Limb (tissue), 2 donors: Measurements from ENCODE around the gene ARHGEF37.

Source experiments
- DNase-seq, 2 donors: peaks; one replicate each; pipeline ENCODE4 v3.0.0-alpha.2; 2016; ENCODE audit errors: extremely low spot score in 2 of 2

Gene ARHGEF37

GRCh38 chr5:149600932-149601331 is 19.6 kb downstream of the ARHGEF37 start:
- no peak for DNase-seq

- no peak for DNase-seq
Measured at GRCh38 chr5:149603210-149603609, 21.9 kb downstream of the ARHGEF37 start.

GRCh38 chr5:149603920-149604319 is 22.6 kb downstream of the ARHGEF37 start:
- no peak for DNase-seq

- no peak for DNase-seq
Measured at GRCh38 chr5:149604321-149604720, 23.0 kb downstream of the ARHGEF37 start.

- DNase-seq, result no peak
Measured at GRCh38 chr5:149605354-149605997, 24.2 kb downstream of the ARHGEF37 start.

- DNase-seq, result no peak
Measured at GRCh38 chr5:149605998-149606724, 24.9 kb downstream of the ARHGEF37 start.

- DNase-seq, result no peak
Measured at GRCh38 chr5:149608936-149609545, 27.7 kb downstream of the ARHGEF37 start.

- DNase-seq, result no peak
Measured at GRCh38 chr5:149609640-149610219, 28.4 kb downstream of the ARHGEF37 start.

GRCh38 chr5:149610589-149611255 is 29.4 kb downstream of the ARHGEF37 start:
- no peak for DNase-seq

GRCh38 chr5:149611326-149611725 is 30.0 kb downstream of the ARHGEF37 start:
- DNase-seq, result no peak

- DNase-seq, result no peak
Measured at GRCh38 chr5:149614034-149614907, 33.0 kb downstream of the ARHGEF37 start.

- no peak for DNase-seq
Measured at GRCh38 chr5:149615976-149616375, 34.7 kb downstream of the ARHGEF37 start.

- no peak for DNase-seq
Measured at GRCh38 chr5:149616727-149617285, 35.5 kb downstream of the ARHGEF37 start.

- no peak for DNase-seq
Measured at GRCh38 chr5:149617760-149618306, 36.5 kb downstream of the ARHGEF37 start.

- DNase-seq, result peak; percentile 32 to 50
Measured at GRCh38 chr5:149618581-149619248, 37.4 kb downstream of the ARHGEF37 start.

- no peak for DNase-seq
Measured at GRCh38 chr5:149621415-149622098, 40.3 kb downstream of the ARHGEF37 start.

GRCh38 chr5:149622466-149622865 is 41.2 kb downstream of the ARHGEF37 start:
- no peak for DNase-seq

- no peak for DNase-seq
Measured at GRCh38 chr5:149623473-149623872, 42.2 kb downstream of the ARHGEF37 start.

GRCh38 chr5:149627070-149627469 is 45.8 kb downstream of the ARHGEF37 start:
- no peak for DNase-seq
